HepG2 (cell line): ENCODE results near the gene CNGA2. TPM values are rescaled to one million over a fixed set of nuclear protein-coding genes. Genes with fewer than 3 reads are reported as not detected.

Experiments
- ATAC-seq: fragments of 200-7000 bp; cut with Tn5 transposase; 3 replicates; pipeline ENCODE4 v1.9.1; 2020; ENCODE audit warnings: mild to moderate bottlenecking, moderate library complexity
- BruUV-seq: library from RNA; stranded (reverse); fragments of 400-500 nt; replicated peaks from 2 replicates; lab custom pipeline; 2021; lab: Mats Ljungman, UMichigan
- CTCF ChIA-PET: fragments of 300-600 bp; formaldehyde crosslinking; extraction: SDS; loops from one replicate; lab custom pipeline; 2021; ENCODE audit warnings: low total read pairs, inconsistent platforms, low intra/inter-chr PET ratio; lab: Yijun Ruan, JAX
- POLR2A ChIA-PET: fragments of 350-600 bp; sonication (Branson Sonifier 250); formaldehyde crosslinking; loops from one replicate; lab custom pipeline; 2020; ENCODE audit warnings: antibody characterized with exemption, inconsistent platforms; lab: Yijun Ruan, JAX
- DNase-seq: peaks from one replicate; pipeline ENCODE4 v3.0.0-alpha.2; 2015; ENCODE audit warnings: low spot score
- FAIRE-seq: peaks from 3 replicates; lab custom pipeline; 2011; peaks lifted over from hg19 to GRCh38; lab: Jason Lieb, UNC
- H2AFZ ChIP-seq: one replicate; pipeline ENCODE4 v1.6.1; 2011; ENCODE audit warnings: low read length, inconsistent platforms
- H3K27ac ChIP-seq: fragments of 300-600 bp; 3 replicates; pipeline ENCODE4 v1.8.0; 2011; ENCODE audit warnings: mixed run types, mild to moderate bottlenecking, mixed read lengths, low read length, inconsistent platforms; ENCODE audit not compliant: insufficient read depth; ENCODE audit errors: extremely low read length
- H3K27me3 ChIP-seq, 2 experiments: fragments of 200-600 bp in 1 of 2; 2 replicates in 1 of 2; 3 replicates in 1 of 2; pipeline versions ENCODE4 v1.6.0 to v1.8.0; 2011; ENCODE audit warnings: low read length in 2 of 2, mild to moderate bottlenecking in 2 of 2, moderate library complexity in 2 of 2, inconsistent platforms in 1 of 2; ENCODE audit not compliant: insufficient read depth in 2 of 2, control insufficient read depth in 1 of 2
- H3K36me3 ChIP-seq, 2 experiments: fragments of 200-600 bp in 1 of 2; replicated peaks in 1 of 2; 2 replicates in 1 of 2; 3 replicates in 1 of 2; pipeline versions ENCODE4 v1.5.1 to v1.8.0; 2011; ENCODE audit warnings: low read length in 2 of 2, inconsistent platforms in 1 of 2; ENCODE audit not compliant: insufficient read depth in 2 of 2, control insufficient read depth in 1 of 2
- H3K4me1 ChIP-seq: 2 replicates; pipeline ENCODE4 v1.5.1; 2012; ENCODE audit warnings: low read length, inconsistent platforms; ENCODE audit not compliant: insufficient read depth
- H3K4me2 ChIP-seq: 2 replicates; pipeline ENCODE4 v1.6.0; 2011; ENCODE audit warnings: low read depth, low read length, inconsistent platforms
- H3K4me3 ChIP-seq, 3 experiments: fragments of 200-600 bp in 1 of 3; sonication (generic), shearing (Covaris generic) in 1 of 3; replicated peaks in 1 of 3; 2 replicates each; pipeline ENCODE4 v1.5.1; 2011 to 2016; ENCODE audit warnings: low read length in 3 of 3, inconsistent platforms in 2 of 3, low read depth in 2 of 3, mild to moderate bottlenecking in 2 of 3, control low read depth in 1 of 3, mixed read lengths in 1 of 3; ENCODE audit not compliant: insufficient read depth in 1 of 3
- H3K79me2 ChIP-seq: one replicate; pipeline ENCODE4 v1.6.1; 2011; ENCODE audit warnings: low read length, inconsistent platforms; ENCODE audit not compliant: insufficient read depth
- H3K9ac ChIP-seq: 2 replicates; pipeline ENCODE4 v1.6.0; 2011; ENCODE audit warnings: mild to moderate bottlenecking, low read depth, low read length, inconsistent platforms; ENCODE audit not compliant: insufficient read depth
- H3K9me3 ChIP-seq: 2 replicates; pipeline ENCODE4 v1.5.1; 2012; ENCODE audit warnings: mild to moderate bottlenecking, low read length
- H4K20me1 ChIP-seq: 2 replicates; pipeline ENCODE4 v1.6.0; 2011; ENCODE audit warnings: inconsistent platforms, mild to moderate bottlenecking, low read length, moderate library complexity; ENCODE audit not compliant: insufficient read depth
- DNMT1 ChIP-seq: sonication (generic); formaldehyde crosslinking; IDR thresholded peaks from 2 replicates; pipeline ENCODE4 v1.5.1; 2020; ENCODE audit warnings: mild to moderate bottlenecking, missing genetic modification reagents
- ELF1 ChIP-seq: sonication (generic); formaldehyde crosslinking; IDR thresholded peaks from 2 replicates; pipeline ENCODE4 v1.4.0; 2020; ENCODE audit warnings: missing genetic modification reagents
- HMGXB4 ChIP-seq, 2 experiments: sonication (generic) in 1 of 2; formaldehyde crosslinking in 1 of 2; IDR thresholded peaks; 2 replicates each; pipeline versions ENCODE4 v1.4.0 to v1.6.1; 2018 to 2020; ENCODE audit warnings: missing genetic modification reagents in 2 of 2, borderline replicate concordance in 1 of 2, low read depth in 1 of 2, mild to moderate bottlenecking in 1 of 2, missing biosample characterization in 1 of 2
- HNRNPH1 ChIP-seq: fragments of 200-400 bp; formaldehyde crosslinking; optimal IDR thresholded peaks from 2 replicates; pipeline ENCODE3; 2017; ENCODE audit warnings: mild to moderate bottlenecking, low read depth, low read length
- KAT7 ChIP-seq: IDR thresholded peaks from 2 replicates; pipeline ENCODE4 v1.6.1; 2018; ENCODE audit warnings: borderline replicate concordance, missing compliant biosample characterization
- KDM3A ChIP-seq: IDR thresholded peaks from 2 replicates; pipeline ENCODE4 v1.6.1; 2018; ENCODE audit warnings: low read depth, missing compliant biosample characterization
- PHB2 ChIP-seq: fragments of 450-650 bp; IDR thresholded peaks from 2 replicates; pipeline ENCODE4 v1.6.1; 2018; ENCODE audit not compliant: partially characterized antibody
- PRMT3 ChIP-seq: sonication (generic); formaldehyde crosslinking; IDR thresholded peaks from 2 replicates; pipeline ENCODE4 v1.8.1; 2022; ENCODE audit warnings: low read depth, mild to moderate bottlenecking, moderate library complexity, missing genetic modification reagents, borderline replicate concordance
- PRPF4 ChIP-seq: fragments of 200-400 bp; formaldehyde crosslinking; IDR thresholded peaks from 2 replicates; pipeline ENCODE4 v1.6.1; 2016; ENCODE audit warnings: low read length, low read depth; ENCODE audit not compliant: poor library complexity, severe bottlenecking
- TEAD3 ChIP-seq: optimal IDR thresholded peaks from 2 replicates; pipeline ENCODE3; 2016; ENCODE audit warnings: borderline replicate concordance
- ZNF616 ChIP-seq: sonication (generic); formaldehyde crosslinking; IDR thresholded peaks from 2 replicates; pipeline ENCODE4 v1.5.0; 2020; ENCODE audit warnings: low read depth, mild to moderate bottlenecking, missing genetic modification reagents
- WGBS: methylation state at CpG from one replicate; pipeline ENCODE4 v1.1.6; 2017; ENCODE audit warnings: low lambda C conversion rate; 5-methylcytosine and 5-hydroxymethylcytosine counted together
- in situ Hi-C: cut with HindIII; loops from 2 replicates; pipeline ENCODE4 v1.10.0; 2017; ENCODE audit warnings: low pct_unique_long_range_greater_than_20kb; ENCODE audit not compliant: extremely low pct_ligation_motif_present
- intact Hi-C: fragments of 100-400 bp; cut with micrococcal nuclease; formaldehyde crosslinking; loops from one replicate; pipeline ENCODE4 v1.10.0; 2022; ENCODE audit not compliant: unreplicated experiment
- polyA plus RNA-seq, 8 experiments: library from polyadenylated mRNA; depleted of rRNA in 3 of 8; stranded (reverse) in 7 of 8; unstranded in 1 of 8; fragments of >200 nt; fragmentation: Illumina TruSeq in 4 of 8; extraction: Trizol in 4 of 8; gene quantifications; 2 replicates each; pipeline versions ENCODE4 v1.2.1 to v1.2.3, GENCODE V29; 2011 to 2016; ENCODE audit warnings: low read depth in 4 of 8, missing spikeins in 1 of 8, mixed read lengths in 1 of 8; ENCODE audit not compliant: insufficient read depth in 1 of 8
- total RNA-seq, 5 experiments: library from RNA; depleted of rRNA; stranded (reverse); fragments of >200 nt; fragmentation: Illumina TruSeq; extraction: Trizol; gene quantifications; 2 replicates each; pipeline ENCODE4 v1.2.3, GENCODE V29; 2016; ENCODE audit warnings: low read depth in 1 of 5

CNGA2 gene
- total and polyA plus RNA-seq, 2 of the 13 experiments (the other 11 are each of a cell fraction or from before 2014, with no cell fraction given) = not detected

GRCh38 chrX:151738751-151739150, 4.2 kb downstream of the CNGA2 start:
- POLR2A ChIA-PET = no interaction called here
- Histone ChIP-seq H3K9me3 (no peaks in the 10 kb centered on the region), H3K27me3 (no peaks in the 10 kb centered on the region), H3K79me2 (no peaks in the 10 kb centered on the region), H2AFZ (no peak overlapping the region), H3K36me3 (no peaks in the 10 kb centered on the region), H4K20me1 (no peaks in the 10 kb centered on the region), H3K27ac (no peak overlapping the region), H3K9ac (no peak overlapping the region), H3K4me3 (no peak overlapping the region), H3K4me1 (no peaks in the 10 kb centered on the region), H3K4me2 (no peak overlapping the region)
- ATAC-seq (no peak), FAIRE-seq (no peak), DNase-seq (no peak)
- in situ Hi-C loops (loop anchor here (25.0 kb wide), 1 partner anchor 1074 kb away; no protein-coding TSS in a partner anchor), intact Hi-C loops (no loop called here)
- no peak for TF ChIP-seq HMGXB4 (CRISPR knock-in tag; IDR thresholded peaks at IDR 0.05; ENCODE audit: borderline replicate concordance in 1 of 2, low read depth in 1 of 2)
- no peak for TF ChIP-seq TEAD3 (CRISPR knock-in tag)
- TF ChIP-seq ELF1 (CRISPR knock-in tag) = no peak
- TF ChIP-seq KDM3A = no peak
- no peak for TF ChIP-seq HNRNPH1
- TF ChIP-seq ZNF616 = no peak
- TF ChIP-seq KAT7 (CRISPR knock-in tag) = no peak
- no peak for TF ChIP-seq DNMT1 (CRISPR knock-in tag)
- no peak for TF ChIP-seq PHB2
- no peak for TF ChIP-seq PRPF4
- no peak for TF ChIP-seq PRMT3 (CRISPR knock-in tag)
- no CpG with 5 or more reads among the region's 7 CpGs for WGBS
- no TSS peak for BruUV-seq
- CTCF ChIA-PET = no interaction called here
